Activated CD8-positive, alpha-beta T cell treated with anti-CD3 and anti-CD28 coated beads for 36 hours (primary cell): ENCODE measurements around the gene AK2. TPM values are rescaled to one million over a fixed set of nuclear protein-coding genes. Genes with fewer than 3 reads are reported as not detected.

Experiments
- ATAC-seq: fragments of 200-7000 bp; cut with Tn5 transposase; one replicate; pipeline ENCODE4 v1.10.0; 2021; ENCODE audit warnings: mild to moderate bottlenecking, moderate library complexity
- CTCF ChIA-PET: fragments of 350-600 bp; sonication (Branson Sonifier 250); formaldehyde crosslinking; loops from one replicate; lab custom pipeline; 2021; ENCODE audit warnings: antibody characterized with exemption; lab: Charles Lee
- POLR2A ChIA-PET: fragments of 350-600 bp; sonication (Branson Sonifier 250); formaldehyde crosslinking; loops from one replicate; lab custom pipeline; 2021; ENCODE audit warnings: antibody characterized with exemption; lab: Charles Lee
- DNase-seq: peaks from one replicate; pipeline ENCODE4 v3.0.0-alpha.2; 2020
- H3K27ac Mint-ChIP-seq: one replicate; pipeline ENCODE4 v1.8.0; 2021; ENCODE audit warnings: mild to moderate bottlenecking, mixed read lengths
- H3K27me3 Mint-ChIP-seq: one replicate; pipeline ENCODE4 v1.8.0; 2021; ENCODE audit warnings: mixed read lengths
- H3K36me3 Mint-ChIP-seq: one replicate; pipeline ENCODE4 v1.8.0; 2021; ENCODE audit warnings: low read depth, mixed read lengths
- H3K4me1 Mint-ChIP-seq: one replicate; pipeline ENCODE4 v1.8.0; 2021; ENCODE audit warnings: low read depth, mixed read lengths
- H3K4me3 Mint-ChIP-seq: one replicate; pipeline ENCODE4 v1.8.0; 2021; ENCODE audit warnings: mild to moderate bottlenecking, moderate library complexity, mixed read lengths
- H3K9me3 Mint-ChIP-seq: one replicate; pipeline ENCODE4 v1.8.0; 2021; ENCODE audit warnings: mixed read lengths
- CTCF ChIP-seq: fragments of 200-600 bp; IDR thresholded peaks from one replicate; pipeline ENCODE4 v1.8.0; 2022; ENCODE audit warnings: antibody characterized with exemption, mild to moderate bottlenecking
- intact Hi-C: fragments of 100-400 bp; cut with micrococcal nuclease; formaldehyde crosslinking; loops from one replicate; pipeline ENCODE4 v1.10.0; 2022
- total RNA-seq, 2 experiments: library from RNA; stranded (reverse); gene quantifications; one replicate each; pipeline ENCODE4 v1.2.3, GENCODE V29; 2021

The AK2 gene
- total RNA-seq, 2 experiments from 2014 or later: 404 TPM

- CTCF ChIA-PET: no interaction called here
- no peak for ATAC-seq
- POLR2A ChIA-PET: interaction anchor here (0.7 to 1.5 kb wide), 5 partner anchors 9 to 102 kb away, joined by 3 to 5 read pairs (median 3); no protein-coding TSS in a partner anchor
- intact Hi-C loops: loop anchor here (5.0 kb wide), 1 partner anchor 41 kb away; no protein-coding TSS in a partner anchor
- no peaks in the 10 kb centered on the region for H3K36me3 Mint-ChIP-seq
- DNase-seq: no peak
- H3K4me3 Mint-ChIP-seq: no peak overlapping the region
- no peak overlapping the region for H3K27ac Mint-ChIP-seq
- H3K9me3 Mint-ChIP-seq: no peaks in the 10 kb centered on the region
- TF ChIP-seq CTCF: no peak
- H3K4me1 Mint-ChIP-seq: peaks cover 49% of the 10 kb centered on the region
- H3K27me3 Mint-ChIP-seq: no peaks in the 10 kb centered on the region
Observed at GRCh38 chr1:32960819-32961355, 75.8 kb downstream of the AK2 start.

DNA sequence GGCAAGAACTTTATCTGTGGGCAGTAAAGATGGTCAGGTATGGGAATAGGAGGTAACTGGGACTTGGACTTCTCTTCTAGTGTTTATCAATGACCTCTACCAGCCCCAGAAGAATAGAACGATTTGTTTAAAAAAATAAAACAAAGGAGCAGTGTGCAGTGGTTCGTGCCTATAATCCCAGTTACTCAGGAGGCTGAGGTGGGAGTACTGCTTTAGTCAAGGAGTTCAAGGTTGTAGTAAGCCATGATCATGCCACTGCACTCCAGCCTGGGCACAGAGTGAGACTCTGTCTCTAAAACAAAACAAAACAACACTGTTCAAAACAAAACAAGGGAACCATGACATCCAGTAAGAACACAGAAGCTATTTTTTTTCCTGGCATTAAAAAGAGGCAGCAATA, 76.3 kb downstream of the AK2 start:
- ATAC-seq: no peak
- Mint-ChIP-seq H3K27me3 (no peaks in the 10 kb centered on the region), H3K4me3 (no peak overlapping the region), H3K9me3 (no peaks in the 10 kb centered on the region), H3K36me3 (no peaks in the 10 kb centered on the region), H3K27ac (no peak overlapping the region), H3K4me1 (peaks cover 51% of the 10 kb centered on the region)
- TF ChIP-seq CTCF: no peak
- no peak for DNase-seq
- ChIA-PET POLR2A (interaction anchor here (0.7 to 1.0 kb wide), 3 partner anchors 9 to 62 kb away, joined by 3 to 5 read pairs (median 3); no protein-coding TSS in a partner anchor), CTCF (interaction anchor here (1.6 kb wide), 1 partner anchor 20 kb away, joined by 5 read pairs; no protein-coding TSS in a partner anchor)
- intact Hi-C loops: loop anchor here (5.0 kb wide), 1 partner anchor 42 kb away; no protein-coding TSS in a partner anchor

GRCh38 chr1:32958827-32959226, 77.9 kb downstream of the AK2 start:
- H3K4me1 Mint-ChIP-seq: peaks cover 60% of the 10 kb centered on the region
- ChIA-PET CTCF (interaction anchor here (1.0 to 2.9 kb wide), 3 partner anchors 19 to 96 kb away, joined by 3 to 12 read pairs (median 5); no protein-coding TSS in a partner anchor), POLR2A (interaction anchor here (0.6 to 0.9 kb wide), 2 partner anchors 22 to 41 kb away, joined by 4 to 7 read pairs; no protein-coding TSS in a partner anchor)
- DNase-seq (no peak), ATAC-seq (no peak)
- intact Hi-C loops: no loop called here
- TF ChIP-seq CTCF: no peak
- no peaks in the 10 kb centered on the region for H3K36me3 Mint-ChIP-seq
- no peak overlapping the region for H3K4me3 Mint-ChIP-seq
- no peaks in the 10 kb centered on the region for H3K9me3 Mint-ChIP-seq
- H3K27me3 Mint-ChIP-seq: no peaks in the 10 kb centered on the region
- H3K27ac Mint-ChIP-seq: no peak overlapping the region

Other genes with a start within 250 kb of the AK2 start
- 100 to 1,000 TPM; 231 to 238 TPM for gene YARS1, start 219.5 kb downstream of the AK2 start, total RNA-seq
- 10 to 100 TPM; 25.7 to 27.3 TPM for gene S100PBP, start 219.2 kb downstream of the AK2 start, total RNA-seq
- gene FNDC5, start 166.0 kb downstream of the AK2 start, total RNA-seq: not detected
- gene HPCA, start 150.4 kb downstream of the AK2 start, total RNA-seq: under 1 TPM; 0.49 to 0.61 TPM
- 1 to 10 TPM; 1.3 to 1.9 TPM for gene TMEM54, start 135.5 kb downstream of the AK2 start, total RNA-seq
- gene RNF19B, start 72.1 kb downstream of the AK2 start, total RNA-seq: 10 to 100 TPM; 10.6 to 10.9 TPM
- 1 to 10 TPM; 2.5 TPM for gene AZIN2, start 44.3 kb upstream of the AK2 start, total RNA-seq
- gene TRIM62, start 145.2 kb upstream of the AK2 start, total RNA-seq: 1 to 10 TPM; 3.8 to 5.2 TPM
- 1 to 10 TPM; 5.4 to 7.8 TPM for gene ZNF362, start 219.6 kb upstream of the AK2 start, total RNA-seq